ENCODE measurements around the gene ATP5F1A. TPM values are rescaled to one million over a fixed set of nuclear protein-coding genes. Genes with fewer than 3 reads are reported as not detected.

The ATP5F1A gene
- total RNA-seq, 1 donor from 2014 or later: 336 TPM

DNA sequence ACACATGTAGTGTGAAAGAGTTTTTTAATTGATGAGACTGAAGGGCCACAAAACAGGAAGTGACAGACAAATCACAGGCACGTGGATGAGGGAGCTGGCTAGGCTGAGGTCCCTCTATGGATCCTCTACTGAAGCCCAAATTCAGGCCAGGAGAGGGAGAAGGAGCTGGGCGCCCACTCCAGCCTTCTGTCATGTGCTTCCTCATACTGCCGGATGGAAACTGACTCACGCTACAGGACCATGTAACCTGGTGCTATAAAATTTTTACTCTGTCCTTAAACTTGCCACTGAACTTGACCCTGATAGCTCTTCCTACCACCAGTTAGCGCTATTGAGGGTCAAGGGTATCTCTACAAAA, 57.4 kb downstream of the ATP5F1A start:
- H3K4me3 Mint-ChIP-seq: no peak overlapping the region
- TF ChIP-seq, protein P1, sequence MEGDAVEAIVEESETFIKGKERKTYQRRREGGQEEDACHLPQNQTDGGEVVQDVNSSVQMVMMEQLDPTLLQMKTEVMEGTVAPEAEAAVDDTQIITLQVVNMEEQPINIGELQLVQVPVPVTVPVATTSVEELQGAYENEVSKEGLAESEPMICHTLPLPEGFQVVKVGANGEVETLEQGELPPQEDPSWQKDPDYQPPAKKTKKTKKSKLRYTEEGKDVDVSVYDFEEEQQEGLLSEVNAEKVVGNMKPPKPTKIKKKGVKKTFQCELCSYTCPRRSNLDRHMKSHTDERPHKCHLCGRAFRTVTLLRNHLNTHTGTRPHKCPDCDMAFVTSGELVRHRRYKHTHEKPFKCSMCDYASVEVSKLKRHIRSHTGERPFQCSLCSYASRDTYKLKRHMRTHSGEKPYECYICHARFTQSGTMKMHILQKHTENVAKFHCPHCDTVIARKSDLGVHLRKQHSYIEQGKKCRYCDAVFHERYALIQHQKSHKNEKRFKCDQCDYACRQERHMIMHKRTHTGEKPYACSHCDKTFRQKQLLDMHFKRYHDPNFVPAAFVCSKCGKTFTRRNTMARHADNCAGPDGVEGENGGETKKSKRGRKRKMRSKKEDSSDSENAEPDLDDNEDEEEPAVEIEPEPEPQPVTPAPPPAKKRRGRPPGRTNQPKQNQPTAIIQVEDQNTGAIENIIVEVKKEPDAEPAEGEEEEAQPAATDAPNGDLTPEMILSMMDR (IDR thresholded peaks at IDR 0.05): no peak
- ChIA-PET POLR2A (no interaction called here), CTCF (no interaction called here)
- no peaks in the 10 kb centered on the region for H3K36me3 Mint-ChIP-seq (ENCODE audit: low read depth)
- H3K4me1 Mint-ChIP-seq: no peaks in the 10 kb centered on the region
- ATAC-seq (ENCODE audit: low read depth): no peak
- DNase-seq: no peak
- H3K27ac Mint-ChIP-seq: no peak overlapping the region
- H3K9me3 Mint-ChIP-seq: peaks cover 2% of the 10 kb centered on the region
- peaks cover 4% of the 10 kb centered on the region for H3K27me3 Mint-ChIP-seq
- intact Hi-C loops (cut with micrococcal nuclease): no loop called here

DNA sequence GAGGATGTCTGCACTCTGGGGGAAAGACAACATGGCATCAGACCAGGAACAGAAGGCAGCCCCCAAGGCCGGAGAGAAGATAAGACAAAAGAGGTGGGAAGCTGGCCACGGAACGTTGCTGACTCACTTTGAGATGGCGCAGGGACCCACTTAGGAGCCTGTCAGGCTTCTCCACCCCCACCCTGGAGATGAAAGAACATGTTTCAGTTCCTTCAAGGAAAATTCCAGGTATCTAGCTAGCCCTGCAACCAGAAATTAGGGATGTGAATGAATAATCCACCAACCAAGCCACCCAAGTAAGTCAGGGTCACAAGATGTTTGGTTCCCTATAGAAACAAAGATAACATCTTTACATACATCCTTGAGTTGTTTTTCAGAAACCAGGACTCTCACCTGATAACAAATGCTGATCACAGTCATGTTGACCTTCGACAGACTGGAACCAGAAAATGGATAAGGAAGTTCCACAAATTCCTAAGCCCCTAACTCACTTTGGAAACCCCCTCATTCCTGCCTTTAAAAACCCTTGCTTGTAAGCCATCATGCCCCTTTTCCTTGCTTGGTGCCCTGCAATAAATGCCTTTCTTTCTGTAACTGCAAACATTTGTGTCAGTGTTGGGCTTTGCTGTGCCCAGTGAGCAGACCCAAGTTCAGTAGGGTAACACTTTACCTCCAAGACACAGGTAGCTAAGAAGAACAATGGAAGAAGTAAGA, 57.9 kb downstream of the ATP5F1A start:
- intact Hi-C loops (cut with micrococcal nuclease): no loop called here
- Mint-ChIP-seq H3K4me1 (no peaks in the 10 kb centered on the region), H3K4me3 (no peak overlapping the region), H3K9me3 (peaks cover 2% of the 10 kb centered on the region), H3K27ac (no peak overlapping the region), H3K36me3 (ENCODE audit: low read depth) (no peaks in the 10 kb centered on the region), H3K27me3 (peaks cover 4% of the 10 kb centered on the region)
- ChIA-PET POLR2A (no interaction called here), CTCF (no interaction called here)
- TF ChIP-seq, protein P1 (IDR thresholded peaks at IDR 0.05): no peak
- ATAC-seq (ENCODE audit: low read depth) (no peak), DNase-seq (no peak)

DNA sequence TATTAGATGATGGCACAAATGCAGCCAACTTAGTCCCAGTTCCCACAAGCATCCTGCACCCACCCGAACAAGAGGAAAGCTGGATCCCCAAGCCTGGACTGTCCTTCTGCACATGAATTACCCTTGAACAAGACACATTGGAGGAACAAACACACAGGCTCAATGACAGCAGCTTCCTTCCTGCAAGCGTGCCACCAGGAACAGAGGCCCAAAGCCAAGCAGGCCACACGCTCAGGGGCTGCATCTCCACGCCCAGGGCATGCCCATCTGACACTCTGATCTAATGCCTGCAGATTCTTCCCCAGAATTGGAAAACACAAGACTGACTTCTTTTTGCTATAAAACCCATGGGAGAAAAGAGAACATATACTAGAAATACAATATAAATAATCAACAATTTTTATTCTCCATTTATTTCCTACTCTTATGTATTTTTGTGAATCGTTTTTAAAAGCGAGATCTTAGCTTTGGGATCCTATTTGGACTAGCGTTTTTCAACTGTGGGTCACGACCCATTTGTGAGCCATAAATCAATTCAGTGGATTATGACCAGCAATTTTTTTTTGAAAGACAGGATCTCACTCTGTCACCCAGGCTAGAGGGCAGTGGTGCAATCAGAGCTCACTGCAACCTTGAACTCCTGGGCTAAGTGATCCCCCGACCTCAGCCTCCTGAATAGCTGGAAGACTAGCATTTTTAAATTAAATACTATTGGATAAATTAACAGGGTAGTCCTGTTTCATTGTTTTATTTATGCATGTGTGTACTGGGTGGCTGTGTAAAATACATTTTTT, 60.4 kb downstream of the ATP5F1A start:
- H3K36me3 Mint-ChIP-seq (ENCODE audit: low read depth): no peaks in the 10 kb centered on the region
- DNase-seq (no peak), ATAC-seq (ENCODE audit: low read depth) (no peak)
- no peak overlapping the region for H3K27ac Mint-ChIP-seq
- TF ChIP-seq, protein P1 (IDR thresholded peaks at IDR 0.05): no peak
- no peaks in the 10 kb centered on the region for H3K4me1 Mint-ChIP-seq
- intact Hi-C loops (cut with micrococcal nuclease): no loop called here
- H3K27me3 Mint-ChIP-seq: peaks cover 2% of the 10 kb centered on the region
- no peaks in the 10 kb centered on the region for H3K9me3 Mint-ChIP-seq
- POLR2A ChIA-PET: no interaction called here
- no peak overlapping the region for H3K4me3 Mint-ChIP-seq
- CTCF ChIA-PET: no interaction called here

DNA sequence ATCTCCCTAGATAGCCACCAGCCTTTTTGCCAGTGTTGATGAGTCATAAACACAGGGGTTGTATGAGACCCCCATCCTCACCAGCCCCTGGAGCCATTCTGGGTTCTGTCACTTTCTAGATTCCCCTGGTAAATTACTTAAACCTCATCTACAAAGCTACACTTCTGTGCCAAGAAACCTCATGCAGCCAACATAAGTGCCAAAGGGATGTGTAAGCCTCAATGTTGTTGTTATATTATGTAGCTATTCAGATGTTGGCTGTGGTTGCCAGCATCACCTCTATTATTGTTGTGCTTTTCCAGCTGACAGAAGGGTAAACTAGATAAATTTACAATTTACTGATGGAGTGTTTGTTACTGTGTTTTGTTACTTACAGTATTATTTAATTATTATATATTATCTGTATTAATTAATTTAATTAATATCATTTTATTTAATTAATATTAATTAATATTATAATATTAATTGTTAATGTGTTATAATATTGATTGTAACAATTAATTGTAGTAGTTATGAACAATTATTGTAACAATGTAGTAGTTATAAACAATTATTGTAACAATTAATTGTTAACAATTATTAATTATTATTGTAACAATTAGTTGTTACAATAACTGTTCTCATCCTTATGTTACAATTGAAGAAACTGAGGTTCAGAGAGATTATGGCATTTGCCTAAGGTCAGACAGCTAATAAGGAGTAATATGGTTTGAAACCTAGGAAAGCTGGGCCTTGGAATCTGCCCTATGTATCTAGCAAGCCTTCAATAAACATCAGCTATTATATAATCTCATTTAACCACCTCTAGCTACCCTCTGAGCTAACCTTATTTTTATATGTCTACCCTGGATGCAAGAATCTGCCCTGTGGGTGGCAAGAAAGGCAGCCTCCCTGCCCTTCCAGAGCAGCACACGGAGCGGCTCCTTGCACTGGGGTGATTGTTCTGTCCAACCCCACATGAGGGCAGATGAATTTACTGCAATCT, 62.1 kb downstream of the ATP5F1A start:
- intact Hi-C loops (cut with micrococcal nuclease): no loop called here
- POLR2A ChIA-PET: interaction anchor here (0.6 kb wide), 1 partner anchor 62 kb away, joined by 6 read pairs; no protein-coding TSS in a partner anchor
- CTCF ChIA-PET: no interaction called here
- no peak for DNase-seq
- H3K4me3 Mint-ChIP-seq: no peak overlapping the region
- no peaks in the 10 kb centered on the region for H3K36me3 Mint-ChIP-seq (ENCODE audit: low read depth)
- no peak overlapping the region for H3K27ac Mint-ChIP-seq
- ATAC-seq (ENCODE audit: low read depth): no peak
- TF ChIP-seq, protein P1 (IDR thresholded peaks at IDR 0.05): no peak
- H3K9me3 Mint-ChIP-seq: no peaks in the 10 kb centered on the region
- no peaks in the 10 kb centered on the region for H3K4me1 Mint-ChIP-seq
- peaks cover 2% of the 10 kb centered on the region for H3K27me3 Mint-ChIP-seq

Data from activated B cell treated with CpG ODN at 0.5 μM for 24 hours (primary cell).